BJ (cell line): ENCODE results near the gene CACNA1C. TPM values are rescaled to one million over a fixed set of nuclear protein-coding genes. Genes with fewer than 3 reads are reported as not detected.

Experiments
- CTCF ChIA-PET: fragments of 350-600 bp; formaldehyde crosslinking; extraction: SDS; loops from one replicate; lab custom pipeline; 2021; ENCODE audit warnings: antibody characterized with exemption, inconsistent platforms; lab: Yijun Ruan, JAX
- POLR2A ChIA-PET: fragments of 300-600 bp; sonication (Branson Sonifier 250); formaldehyde crosslinking; extraction: SDS; loops from one replicate; lab custom pipeline; 2021; ENCODE audit warnings: antibody characterized with exemption; lab: Charles Lee
- DNase-seq: peaks from one replicate; pipeline ENCODE4 v3.0.0-alpha.2; 2011; ENCODE audit warnings: low read depth
- H3K27me3 ChIP-seq: 2 replicates; pipeline ENCODE4 v1.6.0; 2011; ENCODE audit warnings: low read length; ENCODE audit not compliant: control insufficient read depth, insufficient read depth
- H3K36me3 ChIP-seq: 2 replicates; pipeline ENCODE4 v1.5.1; 2011; ENCODE audit warnings: low read length; ENCODE audit not compliant: control insufficient read depth, insufficient read depth
- H3K4me3 ChIP-seq: 2 replicates; pipeline ENCODE4 v1.5.1; 2011; ENCODE audit warnings: low read depth, mild to moderate bottlenecking, control low read depth, low read length
- polyA plus RNA-seq: library from polyadenylated mRNA; depleted of rRNA; stranded (reverse); fragments of >200 nt; gene quantifications from 2 replicates; pipeline ENCODE4 v1.2.3, GENCODE V29; 2011
- TF ChIP-seq, protein P1 (sequence below): IDR thresholded peaks from 2 replicates; pipeline ENCODE4 v1.5.1; 2011; ENCODE audit warnings: low read depth, mild to moderate bottlenecking, control low read depth, inconsistent platforms, low read length, moderate library complexity; ENCODE audit not compliant: insufficient read depth

The CACNA1C gene
- polyA plus RNA-seq, 1 experiment = 14.7 TPM

DNA sequence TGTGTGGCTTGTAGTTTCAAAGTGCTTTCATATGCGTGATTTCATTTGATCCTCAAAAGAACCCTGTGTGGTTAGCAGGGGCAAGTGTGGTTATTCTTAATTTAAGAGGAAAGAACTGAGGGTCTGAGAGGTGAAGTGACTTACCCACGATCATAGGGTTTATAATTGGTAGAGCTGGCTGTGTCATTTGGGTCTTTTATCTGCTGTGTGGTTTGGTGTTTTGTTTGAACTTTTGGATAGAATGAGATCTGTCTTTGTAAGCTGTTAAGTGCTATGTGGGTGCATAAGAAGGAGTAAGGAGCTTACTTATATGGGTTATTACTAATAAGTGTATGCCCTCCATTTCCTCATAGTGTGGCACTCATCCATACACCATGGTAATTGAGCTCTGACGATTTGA lies 190.0 kb downstream of the CACNA1C start:
- ChIA-PET POLR2A (no interaction called here), CTCF (interaction anchor here (1.9 to 2.1 kb wide), 2 partner anchors 8 to 11 kb away, joined by 4 to 7 read pairs; no protein-coding TSS in a partner anchor)

GRCh38 chr12:2243275-2243674 lies 190.5 kb downstream of the CACNA1C start:
- CTCF ChIA-PET = interaction anchor here (2.1 kb wide), 1 partner anchor 12 kb away, joined by 4 read pairs; no protein-coding TSS in a partner anchor
- no peak for DNase-seq
- no peaks in the 10 kb centered on the region for H3K36me3 ChIP-seq
- no peaks in the 10 kb centered on the region for H3K27me3 ChIP-seq
- POLR2A ChIA-PET = no interaction called here
- no peak overlapping the region for H3K4me3 ChIP-seq
- TF ChIP-seq, protein P1, sequence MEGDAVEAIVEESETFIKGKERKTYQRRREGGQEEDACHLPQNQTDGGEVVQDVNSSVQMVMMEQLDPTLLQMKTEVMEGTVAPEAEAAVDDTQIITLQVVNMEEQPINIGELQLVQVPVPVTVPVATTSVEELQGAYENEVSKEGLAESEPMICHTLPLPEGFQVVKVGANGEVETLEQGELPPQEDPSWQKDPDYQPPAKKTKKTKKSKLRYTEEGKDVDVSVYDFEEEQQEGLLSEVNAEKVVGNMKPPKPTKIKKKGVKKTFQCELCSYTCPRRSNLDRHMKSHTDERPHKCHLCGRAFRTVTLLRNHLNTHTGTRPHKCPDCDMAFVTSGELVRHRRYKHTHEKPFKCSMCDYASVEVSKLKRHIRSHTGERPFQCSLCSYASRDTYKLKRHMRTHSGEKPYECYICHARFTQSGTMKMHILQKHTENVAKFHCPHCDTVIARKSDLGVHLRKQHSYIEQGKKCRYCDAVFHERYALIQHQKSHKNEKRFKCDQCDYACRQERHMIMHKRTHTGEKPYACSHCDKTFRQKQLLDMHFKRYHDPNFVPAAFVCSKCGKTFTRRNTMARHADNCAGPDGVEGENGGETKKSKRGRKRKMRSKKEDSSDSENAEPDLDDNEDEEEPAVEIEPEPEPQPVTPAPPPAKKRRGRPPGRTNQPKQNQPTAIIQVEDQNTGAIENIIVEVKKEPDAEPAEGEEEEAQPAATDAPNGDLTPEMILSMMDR = no peak

More for the DNA sequence above, 190.0 kb downstream of the CACNA1C start:
- TF ChIP-seq, protein P1 = no peak
- no peak overlapping the region for H3K4me3 ChIP-seq
- DNase-seq = no peak
- no peaks in the 10 kb centered on the region for H3K27me3 ChIP-seq
- H3K36me3 ChIP-seq = no peaks in the 10 kb centered on the region

GRCh38 chr12:2244013-2244861 lies 191.4 kb downstream of the CACNA1C start:
- TF ChIP-seq, protein P1 = no peak
- H3K4me3 ChIP-seq = no peak overlapping the region
- DNase-seq = peak; percentile 69
- no peaks in the 10 kb centered on the region for H3K36me3 ChIP-seq
- H3K27me3 ChIP-seq = no peaks in the 10 kb centered on the region
- POLR2A ChIA-PET = no interaction called here
- CTCF ChIA-PET = interaction anchor here (2.1 kb wide), 1 partner anchor 12 kb away, joined by 4 read pairs; no protein-coding TSS in a partner anchor

GRCh38 chr12:2246358-2246757 lies 193.6 kb downstream of the CACNA1C start:
- CTCF ChIA-PET = interaction anchor here (0.5 kb wide), 1 partner anchor 149 kb away, joined by 3 read pairs; no protein-coding TSS in a partner anchor
- TF ChIP-seq, protein P1 = no peak
- POLR2A ChIA-PET = interaction anchor here (0.6 kb wide), 1 partner anchor 120 kb away, joined by 4 read pairs; no protein-coding TSS in a partner anchor
- H3K4me3 ChIP-seq = no peak overlapping the region
- H3K27me3 ChIP-seq = no peaks in the 10 kb centered on the region
- DNase-seq = no peak
- H3K36me3 ChIP-seq = no peaks in the 10 kb centered on the region

- POLR2A ChIA-PET = interaction anchor here (0.6 kb wide), 1 partner anchor 121 kb away, joined by 4 read pairs; no protein-coding TSS in a partner anchor
- H3K27me3 ChIP-seq = no peaks in the 10 kb centered on the region
- DNase-seq = no peak
- CTCF ChIA-PET = no interaction called here
- no peak overlapping the region for H3K4me3 ChIP-seq
- no peaks in the 10 kb centered on the region for H3K36me3 ChIP-seq
- TF ChIP-seq, protein P1 = no peak
These were observed 194.3 kb downstream of the CACNA1C start for GRCh38 chr12:2247120-2247519.
